ENCODE results near the gene MTOR. TPM values are rescaled to one million over a fixed set of nuclear protein-coding genes. Genes with fewer than 3 reads are reported as not detected.

The MTOR gene
- total RNA-seq, 4 donors from 2014 or later: 32.9 to 43.7 (median 39.3) TPM

GRCh38 chr1:11158720-11159321, 103.5 kb downstream of the MTOR start:
- Histone ChIP-seq H3K4me1 (peaks cover 29% of the 10 kb centered on the region), H3K27me3 (no peaks in the 10 kb centered on the region), H3K4me3 (no peak overlapping the region), H3K9me3 (no peaks in the 10 kb centered on the region), H3K36me3 (peaks cover 31% of the 10 kb centered on the region), H3K27ac (peak overlapping the region; percentile 63)
- DNase-seq (ENCODE audit: low spot score in 2 of 2): no peak
- TF ChIP-seq CTCF (IDR thresholded peaks at IDR 0.05) (no peak), POLR2A (IDR thresholded peaks at IDR 0.05) (no peak), EP300 (IDR thresholded peaks at IDR 0.05) (no peak), POLR2AphosphoS5 (IDR thresholded peaks at IDR 0.05) (no peak)
- 49% methylated on average over 3 of the region's 3 CpGs for WGBS

GRCh38 chr1:11158291-11158690, 104.1 kb downstream of the MTOR start:
- peaks cover 31% of the 10 kb centered on the region for H3K36me3 ChIP-seq
- H3K4me1 ChIP-seq: peaks cover 29% of the 10 kb centered on the region
- H3K27me3 ChIP-seq: no peaks in the 10 kb centered on the region
- no peak for DNase-seq (ENCODE audit: low spot score in 2 of 2)
- peak overlapping the region; percentile 63 for H3K27ac ChIP-seq
- TF ChIP-seq POLR2AphosphoS5 (IDR thresholded peaks at IDR 0.05) (no peak), CTCF (IDR thresholded peaks at IDR 0.05) (no peak), EP300 (IDR thresholded peaks at IDR 0.05) (no peak), POLR2A (IDR thresholded peaks at IDR 0.05) (no peak)
- no peak overlapping the region for H3K4me3 ChIP-seq
- 85% methylated on average over 3 of the region's 3 CpGs for WGBS
- no peaks in the 10 kb centered on the region for H3K9me3 ChIP-seq

GRCh38 chr1:11157867-11158266, 104.5 kb downstream of the MTOR start:
- Histone ChIP-seq H3K27ac (peak overlapping the region; percentile 63), H3K4me1 (peaks cover 29% of the 10 kb centered on the region), H3K36me3 (peaks cover 31% of the 10 kb centered on the region), H3K9me3 (no peaks in the 10 kb centered on the region), H3K4me3 (no peak overlapping the region), H3K27me3 (no peaks in the 10 kb centered on the region)
- WGBS: 20% methylated on average over 2 of the region's 2 CpGs
- TF ChIP-seq CTCF (IDR thresholded peaks at IDR 0.05): no peak
- TF ChIP-seq POLR2AphosphoS5 (IDR thresholded peaks at IDR 0.05): peak in 1 of 3 donors; percentile 34
- no peak for DNase-seq (ENCODE audit: low spot score in 2 of 2)

- H3K27me3 ChIP-seq: no peaks in the 10 kb centered on the region
- TF ChIP-seq POLR2A (IDR thresholded peaks at IDR 0.05) (no peak), CTCF (IDR thresholded peaks at IDR 0.05) (no peak), EP300 (IDR thresholded peaks at IDR 0.05) (no peak), POLR2AphosphoS5 (IDR thresholded peaks at IDR 0.05) (no peak)
- H3K27ac ChIP-seq: peak overlapping the region; percentile 63
- H3K4me1 ChIP-seq: peaks cover 29% of the 10 kb centered on the region
- no peaks in the 10 kb centered on the region for H3K9me3 ChIP-seq
- 51% methylated on average over 8 of the region's 8 CpGs for WGBS
- H3K4me3 ChIP-seq: no peak overlapping the region
- DNase-seq (ENCODE audit: low spot score in 2 of 2): no peak
- H3K36me3 ChIP-seq: peaks cover 36% of the 10 kb centered on the region
Measured at GRCh38 chr1:11157394-11157793, 105.0 kb downstream of the MTOR start.

GRCh38 chr1:11156963-11157362, 105.4 kb downstream of the MTOR start:
- Histone ChIP-seq H3K4me1 (peaks cover 29% of the 10 kb centered on the region), H3K27ac (peak overlapping the region; percentile 63), H3K27me3 (no peaks in the 10 kb centered on the region), H3K36me3 (peaks cover 40% of the 10 kb centered on the region), H3K9me3 (no peaks in the 10 kb centered on the region), H3K4me3 (no peak overlapping the region)
- 73% methylated on average over 7 of the region's 7 CpGs for WGBS
- no peak for TF ChIP-seq EP300 (IDR thresholded peaks at IDR 0.05)
- TF ChIP-seq POLR2AphosphoS5 (IDR thresholded peaks at IDR 0.05): no peak
- TF ChIP-seq CTCF (IDR thresholded peaks at IDR 0.05): no peak
- no peak for TF ChIP-seq POLR2A (IDR thresholded peaks at IDR 0.05)
- no peak for DNase-seq (ENCODE audit: low spot score in 2 of 2)

Measured in suprapubic skin (tissue), 4 donors.